ENCODE results near the gene FAM83G. TPM values are rescaled to one million over a fixed set of nuclear protein-coding genes. Genes with fewer than 3 reads are reported as not detected.

The FAM83G gene
- total and polyA plus RNA-seq, 2 donors (not counting 1 experiment from before 2014, with no cell fraction given), result 2.4 to 6.3 TPM

DNA sequence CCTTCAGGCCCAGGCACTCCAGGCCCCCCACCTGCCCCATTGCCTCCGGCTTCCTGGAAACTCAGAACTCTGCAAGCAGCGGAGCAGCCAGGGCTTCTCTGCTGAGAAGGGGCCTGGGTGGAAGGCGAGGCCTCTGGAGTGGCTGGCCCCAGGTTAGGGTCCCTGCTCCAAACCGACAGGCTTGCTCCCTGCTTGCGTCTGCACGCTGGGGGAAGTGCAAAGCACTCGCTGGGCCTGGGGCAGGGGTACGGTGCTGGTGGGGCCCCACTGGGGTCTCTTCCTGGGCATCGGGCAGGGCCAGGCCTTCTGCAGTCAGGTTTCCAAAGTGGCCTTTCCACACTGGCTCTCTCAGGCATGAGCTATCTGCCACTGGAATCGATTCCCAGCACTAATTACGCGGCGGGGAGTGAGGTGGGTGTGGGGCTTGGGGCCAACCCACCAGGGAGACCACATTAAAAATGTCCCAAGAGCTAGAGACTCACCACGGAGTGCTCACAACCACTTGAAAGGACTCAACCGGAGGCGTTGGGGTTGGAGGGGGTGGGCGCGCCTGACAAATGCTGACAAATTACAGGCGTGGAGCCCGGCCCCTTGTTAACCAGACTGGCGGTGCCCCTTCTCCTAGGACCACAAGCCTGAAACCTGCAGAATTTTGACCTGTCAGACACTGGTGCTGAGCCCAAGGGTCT is 17.9 kb downstream of the FAM83G start:
- Histone ChIP-seq H2AFZ (ENCODE audit: low read length) (no peak overlapping the region), H3K4me2 (ENCODE audit: extremely low read depth, insufficient read depth, low read length) (no peak overlapping the region), H3K79me2 (ENCODE audit: control insufficient read depth, insufficient read depth, low read length) (no peaks in the 10 kb centered on the region), H4K20me1 (ENCODE audit: control insufficient read depth, extremely low read depth, insufficient read depth, low read length) (no peaks in the 10 kb centered on the region), H3K9ac (ENCODE audit: insufficient read depth, low read length) (no peak overlapping the region), H3K36me3 (ENCODE audit: control insufficient read depth, insufficient read depth, low read length) (peaks cover 2% of the 10 kb centered on the region), H3K4me1 (ENCODE audit: control insufficient read depth, extremely low read depth, insufficient read depth, low read length) (peaks cover 12% of the 10 kb centered on the region), H3K9me3 (ENCODE audit: control insufficient read depth, insufficient read depth, low read depth, low read length) (no peaks in the 10 kb centered on the region), H3K27me3 (ENCODE audit: control insufficient read depth, insufficient read depth, low read length) (no peaks in the 10 kb centered on the region), H3K27ac (ENCODE audit: insufficient read depth, low read length) (no peak overlapping the region), H3K4me3 (replicated peaks in 1 of 4; ENCODE audit: control extremely low read depth in 1 of 4, insufficient read depth in 1 of 4, low read depth in 3 of 4, low read length in 4 of 4) (no peak overlapping the region)
- TF ChIP-seq, protein P1, sequence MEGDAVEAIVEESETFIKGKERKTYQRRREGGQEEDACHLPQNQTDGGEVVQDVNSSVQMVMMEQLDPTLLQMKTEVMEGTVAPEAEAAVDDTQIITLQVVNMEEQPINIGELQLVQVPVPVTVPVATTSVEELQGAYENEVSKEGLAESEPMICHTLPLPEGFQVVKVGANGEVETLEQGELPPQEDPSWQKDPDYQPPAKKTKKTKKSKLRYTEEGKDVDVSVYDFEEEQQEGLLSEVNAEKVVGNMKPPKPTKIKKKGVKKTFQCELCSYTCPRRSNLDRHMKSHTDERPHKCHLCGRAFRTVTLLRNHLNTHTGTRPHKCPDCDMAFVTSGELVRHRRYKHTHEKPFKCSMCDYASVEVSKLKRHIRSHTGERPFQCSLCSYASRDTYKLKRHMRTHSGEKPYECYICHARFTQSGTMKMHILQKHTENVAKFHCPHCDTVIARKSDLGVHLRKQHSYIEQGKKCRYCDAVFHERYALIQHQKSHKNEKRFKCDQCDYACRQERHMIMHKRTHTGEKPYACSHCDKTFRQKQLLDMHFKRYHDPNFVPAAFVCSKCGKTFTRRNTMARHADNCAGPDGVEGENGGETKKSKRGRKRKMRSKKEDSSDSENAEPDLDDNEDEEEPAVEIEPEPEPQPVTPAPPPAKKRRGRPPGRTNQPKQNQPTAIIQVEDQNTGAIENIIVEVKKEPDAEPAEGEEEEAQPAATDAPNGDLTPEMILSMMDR (conservative IDR thresholded peaks at IDR 0.05 in 1 of 2, IDR thresholded peaks at IDR 0.05 in 1 of 2; ENCODE audit: low read depth in 1 of 2, low read length in 2 of 2), result no peak
- TF ChIP-seq EZH2 (IDR thresholded peaks at IDR 0.05; ENCODE audit: low read length, missing control alignments), result no peak
- no peak for DNase-seq (ENCODE audit: low read depth in 2 of 2)

DNA sequence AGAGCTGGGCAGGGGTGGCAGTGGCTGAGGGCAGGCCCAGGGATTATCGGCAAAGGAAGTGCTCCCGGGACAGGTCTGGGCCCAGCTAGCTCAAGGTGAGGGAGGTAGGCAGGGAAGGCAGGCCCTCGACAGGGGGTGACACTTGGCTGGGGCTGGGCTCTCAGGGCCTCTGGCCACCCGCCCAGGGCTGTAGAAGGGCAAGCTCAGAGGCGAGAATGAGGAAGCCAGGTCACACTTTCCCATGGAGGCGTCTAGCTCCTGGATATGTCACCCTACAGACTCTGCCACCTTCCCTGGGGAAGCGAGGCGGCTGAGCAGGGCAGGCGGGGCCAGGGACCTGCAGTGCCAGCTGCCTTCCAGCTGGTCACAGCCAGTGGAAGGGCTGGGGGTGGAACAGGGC is 19.1 kb downstream of the FAM83G start:
- Histone ChIP-seq H3K4me1 (ENCODE audit: control insufficient read depth, extremely low read depth, insufficient read depth, low read length) (peaks cover 20% of the 10 kb centered on the region), H3K36me3 (ENCODE audit: control insufficient read depth, insufficient read depth, low read length) (peaks cover 2% of the 10 kb centered on the region), H3K4me3 (replicated peaks in 1 of 4; ENCODE audit: control extremely low read depth in 1 of 4, insufficient read depth in 1 of 4, low read depth in 3 of 4, low read length in 4 of 4) (no peak overlapping the region), H4K20me1 (ENCODE audit: control insufficient read depth, extremely low read depth, insufficient read depth, low read length) (no peaks in the 10 kb centered on the region), H3K9me3 (ENCODE audit: control insufficient read depth, insufficient read depth, low read depth, low read length) (no peaks in the 10 kb centered on the region), H3K27me3 (ENCODE audit: control insufficient read depth, insufficient read depth, low read length) (no peaks in the 10 kb centered on the region), H3K79me2 (ENCODE audit: control insufficient read depth, insufficient read depth, low read length) (no peaks in the 10 kb centered on the region), H3K27ac (ENCODE audit: insufficient read depth, low read length) (no peak overlapping the region), H2AFZ (ENCODE audit: low read length) (no peak overlapping the region), H3K4me2 (ENCODE audit: extremely low read depth, insufficient read depth, low read length) (no peak overlapping the region), H3K9ac (ENCODE audit: insufficient read depth, low read length) (no peak overlapping the region)
- TF ChIP-seq, protein P1 (conservative IDR thresholded peaks at IDR 0.05 in 1 of 2, IDR thresholded peaks at IDR 0.05 in 1 of 2; ENCODE audit: low read depth in 1 of 2, low read length in 2 of 2), result no peak
- no peak for TF ChIP-seq EZH2 (IDR thresholded peaks at IDR 0.05; ENCODE audit: low read length, missing control alignments)
- no peak for DNase-seq (ENCODE audit: low read depth in 2 of 2)

- Histone ChIP-seq H3K27ac (ENCODE audit: insufficient read depth, low read length) (no peak overlapping the region), H3K79me2 (ENCODE audit: control insufficient read depth, insufficient read depth, low read length) (no peaks in the 10 kb centered on the region), H3K9me3 (ENCODE audit: control insufficient read depth, insufficient read depth, low read depth, low read length) (no peaks in the 10 kb centered on the region), H3K9ac (ENCODE audit: insufficient read depth, low read length) (no peak overlapping the region), H3K27me3 (ENCODE audit: control insufficient read depth, insufficient read depth, low read length) (no peaks in the 10 kb centered on the region), H2AFZ (ENCODE audit: low read length) (no peak overlapping the region), H3K4me3 (replicated peaks in 1 of 4; ENCODE audit: control extremely low read depth in 1 of 4, insufficient read depth in 1 of 4, low read depth in 3 of 4, low read length in 4 of 4) (no peak overlapping the region), H4K20me1 (ENCODE audit: control insufficient read depth, extremely low read depth, insufficient read depth, low read length) (no peaks in the 10 kb centered on the region), H3K36me3 (ENCODE audit: control insufficient read depth, insufficient read depth, low read length) (peaks cover 2% of the 10 kb centered on the region), H3K4me2 (ENCODE audit: extremely low read depth, insufficient read depth, low read length) (no peak overlapping the region), H3K4me1 (ENCODE audit: control insufficient read depth, extremely low read depth, insufficient read depth, low read length) (peaks cover 20% of the 10 kb centered on the region)
- no peak for DNase-seq (ENCODE audit: low read depth in 2 of 2)
- no peak for TF ChIP-seq EZH2 (IDR thresholded peaks at IDR 0.05; ENCODE audit: low read length, missing control alignments)
- TF ChIP-seq, protein P1 (conservative IDR thresholded peaks at IDR 0.05 in 1 of 2, IDR thresholded peaks at IDR 0.05 in 1 of 2; ENCODE audit: low read depth in 1 of 2, low read length in 2 of 2), result no peak
These were observed 20.1 kb downstream of the FAM83G start for GRCh38 chr17:18984273-18985114.

All from fibroblast of lung (primary cell).